A673 (cell line): ENCODE measurements around the gene SUPT20HL2.

Experiments used
- CTCF ChIP-seq: fragments of 300-800, 200-600 bp; sonication (generic); conservative IDR thresholded peaks from 2 replicates; pipeline ENCODE4 v1.5.1; 2017; ENCODE audit warnings: low read depth, mild to moderate bottlenecking, antibody characterized with exemption, low read length, moderate library complexity, mixed read lengths
- EZH2 ChIP-seq: fragments of 200-600 bp; sonication (generic); IDR thresholded peaks from 2 replicates; pipeline ENCODE4 v1.6.1; 2017; ENCODE audit warnings: borderline replicate concordance, low read depth, mild to moderate bottlenecking, mixed read lengths, antibody characterized with exemption, low read length; ENCODE audit not compliant: poor library complexity, severe bottlenecking

- TF ChIP-seq CTCF (no peak), EZH2 (no peak)
Observed at GRCh38 chrX:24283127-24283794, 30.6 kb downstream of the SUPT20HL2 start.
